H9 (cell line): ENCODE results near the gene CPNE2. TPM values are rescaled to one million over a fixed set of nuclear protein-coding genes. Genes with fewer than 3 reads are reported as not detected.

ENCODE experiments used
- DNase-seq: peaks from one replicate; pipeline ENCODE4 v3.0.0-alpha.2; 2017
- H2AFZ ChIP-seq: one replicate; pipeline ENCODE4 v1.6.1; 2013; ENCODE audit warnings: mild to moderate bottlenecking, low read length, control low read depth, moderate library complexity
- H2AK5ac ChIP-seq: 2 replicates; pipeline ENCODE4 v1.6.1; 2013; ENCODE audit warnings: low read length, control low read depth, mixed read lengths; ENCODE audit not compliant: insufficient read length
- H2BK120ac ChIP-seq: one replicate; pipeline ENCODE4 v1.6.1; 2013; ENCODE audit warnings: low read depth, mild to moderate bottlenecking, low read length, control low read depth, inconsistent platforms; ENCODE audit not compliant: poor library complexity, severe bottlenecking
- H2BK12ac ChIP-seq: 2 replicates; pipeline ENCODE4 v1.6.1; 2013; ENCODE audit warnings: low read length, control low read depth, mixed read lengths, low read depth; ENCODE audit not compliant: insufficient read length
- H2BK15ac ChIP-seq: 2 replicates; pipeline ENCODE4 v1.6.1; 2013; ENCODE audit warnings: low read depth, low read length, control low read depth
- H2BK20ac ChIP-seq: one replicate; pipeline ENCODE4 v1.6.1; 2013; ENCODE audit warnings: low read depth, mild to moderate bottlenecking, low read length, control low read depth, inconsistent platforms; ENCODE audit not compliant: poor library complexity, severe bottlenecking
- H2BK5ac ChIP-seq: 2 replicates; pipeline ENCODE4 v1.6.1; 2013; ENCODE audit warnings: low read length, control low read depth, mixed read lengths; ENCODE audit not compliant: insufficient read length
- H3K14ac ChIP-seq: 2 replicates; pipeline ENCODE4 v1.6.1; 2013; ENCODE audit warnings: low read length, control low read depth; ENCODE audit not compliant: insufficient read depth
- H3K18ac ChIP-seq: 2 replicates; pipeline ENCODE4 v1.6.1; 2013; ENCODE audit warnings: low read depth, mild to moderate bottlenecking, mixed read lengths, low read length, control low read depth; ENCODE audit not compliant: insufficient read length
- H3K23ac ChIP-seq: 2 replicates; pipeline ENCODE4 v1.6.1; 2013; ENCODE audit warnings: low read length, control low read depth, mixed read lengths, low read depth; ENCODE audit not compliant: insufficient read length
- H3K23me2 ChIP-seq: 2 replicates; pipeline ENCODE4 v1.6.1; 2013; ENCODE audit warnings: low read depth, mild to moderate bottlenecking, mixed read lengths, low read length, control low read depth; ENCODE audit not compliant: insufficient read length, poor library complexity, severe bottlenecking
- H3K27ac ChIP-seq: 2 replicates; pipeline ENCODE4 v1.5.1; 2013; ENCODE audit warnings: low read length, control low read depth, mixed read lengths, low read depth; ENCODE audit not compliant: insufficient read length
- H3K27me3 ChIP-seq: 2 replicates; pipeline ENCODE4 v1.6.1; 2013; ENCODE audit warnings: low read length, control low read depth, inconsistent platforms; ENCODE audit not compliant: insufficient read depth
- H3K4ac ChIP-seq: 2 replicates; pipeline ENCODE4 v1.6.1; 2013; ENCODE audit warnings: low read depth, mild to moderate bottlenecking, control low read depth, inconsistent platforms, low read length, moderate library complexity
- H3K4me1 ChIP-seq: 2 replicates; pipeline ENCODE4 v1.6.1; 2013; ENCODE audit warnings: low read length, control low read depth, inconsistent platforms; ENCODE audit not compliant: insufficient read depth
- H3K4me2 ChIP-seq: 2 replicates; pipeline ENCODE4 v1.6.1; 2013; ENCODE audit warnings: low read length, control low read depth, mixed read lengths; ENCODE audit not compliant: insufficient read length, insufficient read depth
- H3K56ac ChIP-seq: 2 replicates; pipeline ENCODE4 v1.6.1; 2013; ENCODE audit warnings: low read depth, mild to moderate bottlenecking, mixed read lengths, low read length, control low read depth; ENCODE audit not compliant: insufficient read length
- H3K79me1 ChIP-seq: 2 replicates; pipeline ENCODE4 v1.6.1; 2013; ENCODE audit warnings: low read depth, mild to moderate bottlenecking, moderate library complexity, low read length, control low read depth, inconsistent platforms; ENCODE audit not compliant: insufficient read depth, poor library complexity, severe bottlenecking
- H3K79me2 ChIP-seq: 2 replicates; pipeline ENCODE4 v1.6.1; 2013; ENCODE audit warnings: low read length, control low read depth, inconsistent platforms; ENCODE audit not compliant: insufficient read depth
- H3K9ac ChIP-seq: 2 replicates; pipeline ENCODE4 v1.6.1; 2013; ENCODE audit warnings: low read length, control low read depth, mixed read lengths; ENCODE audit not compliant: insufficient read length; ENCODE audit errors: extremely low read depth
- H3K9me3 ChIP-seq: one replicate; pipeline ENCODE4 v1.6.1; 2013; ENCODE audit warnings: low read depth, low read length, inconsistent platforms; ENCODE audit not compliant: control insufficient read depth
- H3T11ph ChIP-seq: one replicate; pipeline ENCODE4 v1.6.1; 2013; ENCODE audit warnings: mild to moderate bottlenecking, low read length, control low read depth, inconsistent platforms
- H4K20me1 ChIP-seq: one replicate; pipeline ENCODE4 v1.6.1; 2013; ENCODE audit not compliant: control insufficient read depth, insufficient read length, insufficient read depth
- H4K5ac ChIP-seq: 2 replicates; pipeline ENCODE4 v1.6.1; 2013; ENCODE audit warnings: low read depth, mild to moderate bottlenecking, mixed read lengths, low read length, control low read depth; ENCODE audit not compliant: insufficient read length
- H4K8ac ChIP-seq: replicated peaks from 2 replicates; pipeline ENCODE4 v1.6.1; 2013; ENCODE audit warnings: low read length, control low read depth, mixed read lengths, low read depth; ENCODE audit not compliant: insufficient read length
- H4K91ac ChIP-seq: 2 replicates; pipeline ENCODE4 v1.6.1; 2013; ENCODE audit warnings: low read depth, mild to moderate bottlenecking, moderate library complexity, mixed read lengths, low read length, control low read depth; ENCODE audit not compliant: insufficient read length
- H3K27ac Mint-ChIP-seq, 3 experiments: 2 replicates in 2 of 3; 3 replicates in 1 of 3; pipeline ENCODE4 v1.8.0; 2020 to 2021; ENCODE audit warnings: mixed read lengths in 3 of 3, mild to moderate bottlenecking in 1 of 3, moderate library complexity in 1 of 3
- H3K27me3 Mint-ChIP-seq: 2 replicates; pipeline ENCODE4 v1.8.0; 2021; ENCODE audit warnings: low read depth, mild to moderate bottlenecking, moderate library complexity, mixed read lengths
- H3K36me3 Mint-ChIP-seq, 3 experiments: 2 replicates in 2 of 3; 3 replicates in 1 of 3; pipeline ENCODE4 v1.8.0; 2020 to 2021; ENCODE audit warnings: low read depth in 3 of 3, mixed read lengths in 3 of 3; ENCODE audit not compliant: insufficient read depth in 1 of 3
- H3K4me1 Mint-ChIP-seq, 2 experiments: 2 replicates each; pipeline ENCODE4 v1.8.0; 2020; ENCODE audit warnings: mixed read lengths in 2 of 2
- H3K4me3 Mint-ChIP-seq, 2 experiments: 2 replicates in 1 of 2; 3 replicates in 1 of 2; pipeline ENCODE4 v1.8.0; 2020 to 2021; ENCODE audit warnings: mild to moderate bottlenecking in 2 of 2, mixed read lengths in 2 of 2, moderate library complexity in 1 of 2
- H3K9me3 Mint-ChIP-seq, 2 experiments: 2 replicates in 1 of 2; 3 replicates in 1 of 2; pipeline ENCODE4 v1.8.0; 2020; ENCODE audit warnings: mild to moderate bottlenecking in 2 of 2, mixed read lengths in 2 of 2, moderate library complexity in 1 of 2
- CTCF ChIP-seq: fragments of 200-600 bp; sonication (generic); conservative IDR thresholded peaks from 3 replicates; pipeline ENCODE4 v1.8.0; 2021; ENCODE audit warnings: antibody characterized with exemption, mild to moderate bottlenecking
- WGBS: extraction: QIAGEN DNeasy Blood & Tissue Kit; methylation state at CpG from one replicate; pipeline ENCODE4 v1.1.7; 2013; ENCODE audit warnings: missing lambda C conversion rate, low lambda C conversion rate, mixed read lengths; ENCODE audit not compliant: insufficient read length; ENCODE audit errors: extremely low coverage; 5-methylcytosine and 5-hydroxymethylcytosine counted together
- total RNA-seq: library from RNA; stranded (reverse); gene quantifications from 2 replicates; pipeline ENCODE4 v1.2.1, GENCODE V29; 2021

The CPNE2 gene
- total RNA-seq, 1 experiment from 2014 or later: 8.0 TPM

GRCh38 chr16:57185446-57185944 is 93.1 kb downstream of the CPNE2 start:
- Histone ChIP-seq H3K4me1 (peaks cover 2% of the 10 kb centered on the region; the same call in 1 of the 2 replicates), H3K9ac (peak overlapping the region; percentile 85), H3K56ac (no peak overlapping the region), H2BK20ac (no peak overlapping the region), H3K23me2 (peaks cover 14% of the 10 kb centered on the region), H4K5ac (no peak overlapping the region), H3K23ac (no peak overlapping the region), H2BK12ac (no peak overlapping the region), H2AK5ac (no peak overlapping the region), H4K20me1 (no peaks in the 10 kb centered on the region), H2AFZ (no peak overlapping the region), H3K79me2 (peaks cover 20% of the 10 kb centered on the region), H3K14ac (peak overlapping the region; percentile 79; the same call in 1 of the 2 replicates), H3K27me3 (no peaks in the 10 kb centered on the region), H4K91ac (no peak overlapping the region), H3T11ph (no peak overlapping the region), H3K4me2 (peak overlapping the region; percentile 99), H3K9me3 (no peaks in the 10 kb centered on the region), H4K8ac (no peak overlapping the region), H2BK5ac (no peak overlapping the region), H2BK120ac (no peak overlapping the region), H3K18ac (peak overlapping the region; percentile 80), H3K27ac (no peak overlapping the region), H3K4ac (no peak overlapping the region; the same call in 1 of the 2 replicates), H2BK15ac (no peak overlapping the region), H3K79me1 (peaks cover 4% of the 10 kb centered on the region)
- H3K9me3 Mint-ChIP-seq: no peaks in the 10 kb centered on the region; a peak in 1 of 5 replicates
- no peak for TF ChIP-seq CTCF
- peaks cover 0 to 6% (median 0%) of the 10 kb centered on the region in 3 experiments; a peak in 5 of 7 replicates for H3K36me3 Mint-ChIP-seq
- WGBS: no CpG with 5 or more reads among the region's 37 CpGs
- no peak for DNase-seq
- peaks cover 42 to 45% of the 10 kb centered on the region in 2 experiments for H3K4me1 Mint-ChIP-seq
- peak overlapping the region; percentile 98 to 99 for H3K4me3 Mint-ChIP-seq
- no peaks in the 10 kb centered on the region for H3K27me3 Mint-ChIP-seq
- peak overlapping the region; percentile 96 to 99 (median 97) for H3K27ac Mint-ChIP-seq
